SH-SY5Y (cell line): ENCODE results near the gene ARPC5L.

Experiments
- GATA2 ChIP-seq: IDR thresholded peaks from 2 replicates; pipeline ENCODE4 v1.6.1; 2011; ENCODE audit warnings: mild to moderate bottlenecking, low read depth, low read length
- GATA3 ChIP-seq: IDR thresholded peaks from 2 replicates; pipeline ENCODE4 v1.6.1; 2011; ENCODE audit warnings: low read depth, mild to moderate bottlenecking, low read length, moderate library complexity

The ARPC5L gene

GRCh38 chr9:124889006-124889405, 27.1 kb downstream of the ARPC5L start:
- TF ChIP-seq GATA2 = no peak
- no peak for TF ChIP-seq GATA3

- TF ChIP-seq GATA3 = no peak
- TF ChIP-seq GATA2 = no peak
Observed at GRCh38 chr9:124890179-124890578, 28.2 kb downstream of the ARPC5L start.

- no peak for TF ChIP-seq GATA2
- no peak for TF ChIP-seq GATA3
Observed at GRCh38 chr9:124894035-124894740, 32.3 kb downstream of the ARPC5L start.

- no peak for TF ChIP-seq GATA2
- no peak for TF ChIP-seq GATA3
Observed at GRCh38 chr9:124894741-124895170, 32.8 kb downstream of the ARPC5L start.

GRCh38 chr9:124897570-124898460, 35.9 kb downstream of the ARPC5L start:
- TF ChIP-seq GATA2 (no peak), GATA3 (no peak)

GRCh38 chr9:124899845-124900244, 37.9 kb downstream of the ARPC5L start:
- no peak for TF ChIP-seq GATA3
- no peak for TF ChIP-seq GATA2

- TF ChIP-seq GATA3 = no peak
- TF ChIP-seq GATA2 = no peak
Observed at GRCh38 chr9:124906966-124907365, 45.0 kb downstream of the ARPC5L start.

GRCh38 chr9:124908098-124908497, 46.2 kb downstream of the ARPC5L start:
- TF ChIP-seq GATA2 = no peak
- TF ChIP-seq GATA3 = no peak

GRCh38 chr9:124911766-124912165, 49.8 kb downstream of the ARPC5L start:
- TF ChIP-seq GATA2 (no peak), GATA3 (no peak)

GRCh38 chr9:124913378-124913777, 51.4 kb downstream of the ARPC5L start:
- TF ChIP-seq GATA3 (no peak), GATA2 (no peak)

GRCh38 chr9:124914753-124915405, 52.9 kb downstream of the ARPC5L start:
- no peak for TF ChIP-seq GATA2
- no peak for TF ChIP-seq GATA3
